Measurements from ENCODE around the gene SPACDR.

SPACDR gene

GRCh38 chr7:100483722-100484672, 19.9 kb upstream of the SPACDR start, which contains the start of gene NYAP1:
TSS of gene NYAP1 (plus strand) at chr7:100483927. CDS start at chr7:100485312, 1,385 bp downstream.
- no peak for TF ChIP-seq CTCF (IDR thresholded peaks at IDR 0.05; ENCODE audit: control insufficient read depth, insufficient read depth, low read depth, low read length, missing control alignments)
- H3K4me3 ChIP-seq (ENCODE audit: control insufficient read depth, low read depth, low read length), result peak within 1 kb of the TSS; percentile 57
- no peak for DNase-seq (ENCODE audit: low read depth)

GRCh38 chr7:100483090-100483721, 19.1 kb upstream of the SPACDR start:
- TF ChIP-seq CTCF (IDR thresholded peaks at IDR 0.05; ENCODE audit: control insufficient read depth, insufficient read depth, low read depth, low read length, missing control alignments), result peak; percentile 53

DNA sequence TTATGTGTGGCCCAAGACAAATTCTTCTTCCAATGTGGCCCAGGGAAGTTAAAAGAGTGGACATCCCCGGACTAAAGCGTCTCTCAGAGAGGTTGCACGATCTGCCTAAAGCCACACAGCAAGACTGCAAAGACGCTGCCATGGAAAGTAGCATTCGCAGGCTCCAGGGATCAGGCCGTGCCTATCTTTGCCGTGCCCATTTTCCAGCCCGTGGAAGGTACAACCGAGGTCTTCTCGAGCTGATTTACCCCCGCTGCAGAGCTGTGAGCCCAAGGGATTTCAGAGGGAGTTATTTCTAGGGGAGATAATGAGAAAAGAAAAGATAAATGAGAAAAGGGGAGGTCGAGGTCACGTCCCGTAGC, 18.6 kb upstream of the SPACDR start:
- TF ChIP-seq CTCF (IDR thresholded peaks at IDR 0.05; ENCODE audit: control insufficient read depth, insufficient read depth, low read depth, low read length, missing control alignments), result no peak
- H3K4me3 ChIP-seq (ENCODE audit: control insufficient read depth, low read depth, low read length), result peak overlapping the region; percentile 57
- DNase-seq (ENCODE audit: low read depth), result no peak

More at GRCh38 chr7:100483090-100483721, 19.1 kb upstream of the SPACDR start:
- H3K4me3 ChIP-seq (ENCODE audit: control insufficient read depth, low read depth, low read length), result peak overlapping the region; percentile 57
- no peak for DNase-seq (ENCODE audit: low read depth)

DNA sequence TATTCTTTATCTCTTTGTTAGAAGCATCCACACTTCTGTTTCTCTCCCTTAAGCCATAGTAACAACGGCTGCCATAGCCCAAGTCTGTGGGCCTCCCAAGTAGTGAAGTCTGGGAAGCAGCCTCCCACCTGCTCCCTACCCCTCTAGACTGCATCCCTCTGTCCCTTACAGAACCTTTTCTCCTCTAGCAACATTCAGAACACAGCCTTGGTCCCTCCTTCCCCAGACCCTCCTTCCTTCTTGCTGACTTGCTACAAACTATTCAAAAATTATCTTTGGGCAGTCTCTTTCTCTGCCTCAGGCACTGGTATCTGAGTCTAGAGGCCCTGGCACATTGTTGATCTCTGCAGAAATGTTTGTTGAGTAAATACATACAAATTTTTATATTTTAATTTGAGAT, 17.4 kb upstream of the SPACDR start:
- H3K4me3 ChIP-seq (ENCODE audit: control insufficient read depth, low read depth, low read length), result no peak overlapping the region
- TF ChIP-seq CTCF (IDR thresholded peaks at IDR 0.05; ENCODE audit: control insufficient read depth, insufficient read depth, low read depth, low read length, missing control alignments), result no peak
- DNase-seq (ENCODE audit: low read depth), result no peak

GRCh38 chr7:100478958-100479660, 15.0 kb upstream of the SPACDR start, which contains the start of gene TSC22D4:
TSS of gene TSC22D4 (minus strand) at chr7:100479214. CDS start at chr7:100478038, 1,176 bp downstream.
- TF ChIP-seq CTCF (IDR thresholded peaks at IDR 0.05; ENCODE audit: control insufficient read depth, insufficient read depth, low read depth, low read length, missing control alignments), result no peak
- peak within 1 kb of the TSS; percentile 90 for H3K4me3 ChIP-seq (ENCODE audit: control insufficient read depth, low read depth, low read length)
- DNase-seq (ENCODE audit: low read depth), result peak; percentile 84

- DNase-seq (ENCODE audit: low read depth), result no peak
- H3K4me3 ChIP-seq (ENCODE audit: control insufficient read depth, low read depth, low read length), result peak overlapping the region; percentile 90
- TF ChIP-seq CTCF (IDR thresholded peaks at IDR 0.05; ENCODE audit: control insufficient read depth, insufficient read depth, low read depth, low read length, missing control alignments), result no peak
Observed at GRCh38 chr7:100477871-100478267, 13.8 kb upstream of the SPACDR start.

All from AG09309 (cell line).